ENCODE results near the gene SNX22. TPM values are rescaled to one million over a fixed set of nuclear protein-coding genes. Genes with fewer than 3 reads are reported as not detected.

The SNX22 gene
- total RNA-seq, 1 donor from 2014 or later = 1.0 TPM

DNA sequence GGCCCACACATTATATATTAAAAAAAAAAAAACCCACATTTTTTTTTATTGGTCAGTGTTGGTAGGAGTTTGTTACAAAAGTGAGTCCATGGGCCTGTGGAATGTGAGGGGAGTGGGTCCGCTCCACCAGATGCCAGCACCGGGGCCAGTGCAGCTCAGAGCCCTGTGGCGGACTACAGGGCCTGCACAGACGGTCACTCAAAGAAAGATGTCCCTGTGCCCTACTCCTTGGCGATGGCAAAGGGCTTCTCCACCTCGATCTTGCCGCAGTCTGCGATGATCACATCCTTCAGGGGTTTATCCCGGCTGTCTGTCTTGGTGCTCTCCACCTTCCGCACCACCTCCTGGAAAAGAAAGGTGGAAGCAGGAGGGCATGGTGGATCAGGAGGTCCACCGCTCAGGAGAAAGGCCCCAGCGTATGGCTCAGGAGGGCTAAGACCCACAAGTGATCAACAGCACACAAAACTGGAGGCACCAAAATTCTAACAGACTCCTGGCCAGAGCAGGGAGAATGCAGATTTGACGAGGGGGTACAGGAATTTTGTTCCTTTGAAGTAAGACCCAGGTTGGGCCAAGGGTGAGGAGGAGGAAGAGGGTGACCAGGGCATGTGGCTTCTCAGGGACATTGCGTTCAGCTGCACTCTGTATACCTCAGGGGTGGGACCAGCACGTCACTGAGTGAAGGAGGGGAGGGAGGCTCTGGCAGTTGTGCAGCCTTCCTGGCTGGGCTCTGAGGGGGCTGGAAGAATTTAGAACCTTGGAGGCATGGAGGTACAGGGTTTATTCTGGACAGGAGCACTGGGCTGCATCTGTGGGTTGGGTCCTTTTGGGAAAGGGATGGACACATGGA, 4.5 kb downstream of the SNX22 start:
- H3K27ac ChIP-seq (ENCODE audit: low read depth, low read length) = no peak overlapping the region
- H3K4me3 ChIP-seq (ENCODE audit: low read length in 3 of 3) = no peak overlapping the region
- no peak overlapping the region for H3K9ac ChIP-seq (ENCODE audit: low read depth in 1 of 3, low read length in 3 of 3)
- no peaks in the 10 kb centered on the region for H3K9me3 ChIP-seq (ENCODE audit: control insufficient read depth in 3 of 3, low read length in 3 of 3)
- H3K27me3 ChIP-seq (ENCODE audit: control insufficient read depth in 3 of 3, insufficient read depth in 3 of 3, low read length in 3 of 3) = peaks cover 3 to 18% (median 15%) of the 10 kb centered on the region in 3 donors
- peaks cover 49 to 57% (median 53%) of the 10 kb centered on the region in 3 donors for H3K36me3 ChIP-seq (ENCODE audit: control insufficient read depth in 3 of 3, insufficient read depth in 3 of 3, low read length in 3 of 3)
- H3K4me1 ChIP-seq (ENCODE audit: control insufficient read depth in 3 of 3, insufficient read depth in 3 of 3, low read length in 3 of 3) = peaks cover 18 to 36% (median 22%) of the 10 kb centered on the region in 3 donors

DNA sequence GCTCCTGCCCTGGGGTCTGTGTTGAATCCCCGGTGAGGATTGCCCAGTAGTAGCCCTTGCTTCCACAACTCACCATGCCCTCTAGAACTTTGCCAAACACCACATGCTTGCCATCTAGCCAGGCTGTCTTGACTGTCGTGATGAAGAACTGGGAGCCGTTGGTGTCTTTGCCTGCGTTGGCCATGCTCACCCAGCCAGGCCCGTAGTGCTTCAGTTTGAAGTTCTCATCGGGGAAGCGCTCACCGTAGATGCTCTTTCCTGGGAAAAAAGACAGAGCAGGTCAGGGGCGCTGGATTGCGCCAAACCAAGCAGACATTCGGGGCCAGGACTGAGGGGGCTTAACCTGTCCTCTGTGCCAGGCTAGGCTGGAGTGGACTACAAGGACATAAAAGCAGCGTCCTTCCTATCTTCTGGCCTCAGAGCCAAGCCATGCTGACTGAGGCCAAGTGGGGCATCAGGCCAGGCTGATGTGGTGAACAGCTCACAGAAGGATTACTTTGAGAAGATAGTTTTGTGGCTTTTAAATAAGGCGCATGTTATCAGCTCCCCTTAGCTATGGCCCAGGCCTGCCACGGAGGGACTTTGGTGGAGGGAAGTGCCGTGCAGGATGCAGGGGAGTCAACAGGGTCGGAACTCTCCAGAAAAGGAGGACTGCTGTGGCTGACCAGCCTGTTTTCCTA, 5.3 kb downstream of the SNX22 start:
- Histone ChIP-seq H3K9ac (ENCODE audit: low read depth in 1 of 3, low read length in 3 of 3) (no peak overlapping the region), H3K4me1 (ENCODE audit: control insufficient read depth in 3 of 3, insufficient read depth in 3 of 3, low read length in 3 of 3) (peaks cover 17 to 37% (median 23%) of the 10 kb centered on the region in 3 donors), H3K27me3 (ENCODE audit: control insufficient read depth in 3 of 3, insufficient read depth in 3 of 3, low read length in 3 of 3) (peaks cover 3 to 13% (median 12%) of the 10 kb centered on the region in 3 donors), H3K36me3 (ENCODE audit: control insufficient read depth in 3 of 3, insufficient read depth in 3 of 3, low read length in 3 of 3) (peaks cover 51 to 57% (median 55%) of the 10 kb centered on the region in 3 donors), H3K4me3 (ENCODE audit: low read length in 3 of 3) (no peak overlapping the region), H3K27ac (ENCODE audit: low read depth, low read length) (no peak overlapping the region), H3K9me3 (ENCODE audit: control insufficient read depth in 3 of 3, low read length in 3 of 3) (no peaks in the 10 kb centered on the region)

DNA sequence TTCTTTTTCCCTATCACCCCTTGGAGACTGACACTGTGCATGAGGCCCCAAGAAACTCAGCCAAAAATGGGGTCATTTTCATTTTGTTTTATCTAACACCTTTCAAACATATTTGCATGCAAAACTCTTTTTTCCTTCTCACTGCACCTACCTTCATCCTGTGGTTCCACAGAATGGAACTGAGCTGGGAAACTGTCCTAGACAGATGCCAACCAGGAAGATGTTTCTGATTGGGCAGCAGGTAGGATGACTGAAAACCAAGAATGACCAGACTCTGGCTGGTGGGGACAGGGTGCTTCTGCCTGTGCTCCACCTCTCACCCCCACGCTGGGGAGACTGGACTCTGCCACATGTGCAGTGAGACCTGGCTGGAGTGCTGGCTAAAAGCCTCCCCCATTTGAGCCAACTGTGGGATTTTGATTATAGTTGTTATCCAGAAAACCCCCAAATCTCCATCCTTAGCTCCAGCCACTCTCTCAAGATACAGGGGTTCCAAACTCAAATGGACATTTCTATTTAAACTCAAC, 6.1 kb downstream of the SNX22 start:
- H3K4me3 ChIP-seq (ENCODE audit: low read length in 3 of 3) = no peak overlapping the region
- no peaks in the 10 kb centered on the region for H3K9me3 ChIP-seq (ENCODE audit: control insufficient read depth in 3 of 3, low read length in 3 of 3)
- H3K4me1 ChIP-seq (ENCODE audit: control insufficient read depth in 3 of 3, insufficient read depth in 3 of 3, low read length in 3 of 3) = peaks cover 18 to 35% (median 23%) of the 10 kb centered on the region in 3 donors
- peaks cover 0 to 5% (median 3%) of the 10 kb centered on the region in 3 donors for H3K27me3 ChIP-seq (ENCODE audit: control insufficient read depth in 3 of 3, insufficient read depth in 3 of 3, low read length in 3 of 3)
- H3K9ac ChIP-seq (ENCODE audit: low read depth in 1 of 3, low read length in 3 of 3) = no peak overlapping the region
- peaks cover 52 to 57% (median 56%) of the 10 kb centered on the region in 3 donors for H3K36me3 ChIP-seq (ENCODE audit: control insufficient read depth in 3 of 3, insufficient read depth in 3 of 3, low read length in 3 of 3)
- no peak overlapping the region for H3K27ac ChIP-seq (ENCODE audit: low read depth, low read length)

DNA sequence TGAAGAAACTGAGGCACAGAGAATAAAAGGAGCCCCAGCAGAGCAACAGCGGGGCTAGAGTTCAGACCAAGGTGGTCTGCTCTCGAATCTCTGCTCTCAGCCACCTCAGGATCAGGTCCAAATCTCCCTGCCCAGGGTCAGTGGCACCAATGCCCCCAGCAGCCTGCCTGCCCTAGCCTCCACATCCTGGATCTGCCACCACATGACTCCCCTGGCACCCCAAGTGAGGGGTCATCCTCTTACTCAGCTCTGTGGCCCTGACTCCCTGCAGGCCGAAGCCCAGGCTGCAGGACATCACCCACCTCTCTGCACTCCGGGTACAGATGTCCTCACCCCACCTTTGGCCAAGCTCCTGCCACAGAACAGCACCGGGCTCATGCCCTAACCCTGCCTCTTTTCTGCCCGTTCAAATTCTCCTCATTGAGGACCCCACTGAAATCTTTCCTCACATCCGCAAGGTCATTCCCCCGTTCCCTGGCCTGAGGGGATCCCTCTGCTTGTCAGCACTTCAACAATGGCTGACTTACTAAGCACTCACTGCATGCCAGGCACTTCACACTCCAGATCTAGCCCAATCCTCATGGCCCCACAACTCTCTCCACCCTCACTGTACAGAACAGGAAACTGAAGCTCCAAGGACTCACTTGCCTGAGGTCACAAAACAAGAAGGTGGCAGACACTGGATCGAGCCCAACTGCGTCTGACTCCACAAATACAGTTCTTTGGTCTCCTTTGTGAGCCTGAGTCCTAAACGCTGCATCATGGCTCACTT, 7.0 kb downstream of the SNX22 start:
- no peak overlapping the region for H3K27ac ChIP-seq (ENCODE audit: low read depth, low read length)
- peaks cover 13 to 30% (median 18%) of the 10 kb centered on the region in 3 donors for H3K4me1 ChIP-seq (ENCODE audit: control insufficient read depth in 3 of 3, insufficient read depth in 3 of 3, low read length in 3 of 3)
- H3K36me3 ChIP-seq (ENCODE audit: control insufficient read depth in 3 of 3, insufficient read depth in 3 of 3, low read length in 3 of 3) = peaks cover 52 to 57% (median 56%) of the 10 kb centered on the region in 3 donors
- no peak overlapping the region for H3K4me3 ChIP-seq (ENCODE audit: low read length in 3 of 3)
- no peaks in the 10 kb centered on the region for H3K9me3 ChIP-seq (ENCODE audit: control insufficient read depth in 3 of 3, low read length in 3 of 3)
- H3K27me3 ChIP-seq (ENCODE audit: control insufficient read depth in 3 of 3, insufficient read depth in 3 of 3, low read length in 3 of 3) = no peaks in the 10 kb centered on the region
- peak overlapping the region in 1 of 3 donors; percentile 20 for H3K9ac ChIP-seq (ENCODE audit: low read depth in 1 of 3, low read length in 3 of 3)

DNA sequence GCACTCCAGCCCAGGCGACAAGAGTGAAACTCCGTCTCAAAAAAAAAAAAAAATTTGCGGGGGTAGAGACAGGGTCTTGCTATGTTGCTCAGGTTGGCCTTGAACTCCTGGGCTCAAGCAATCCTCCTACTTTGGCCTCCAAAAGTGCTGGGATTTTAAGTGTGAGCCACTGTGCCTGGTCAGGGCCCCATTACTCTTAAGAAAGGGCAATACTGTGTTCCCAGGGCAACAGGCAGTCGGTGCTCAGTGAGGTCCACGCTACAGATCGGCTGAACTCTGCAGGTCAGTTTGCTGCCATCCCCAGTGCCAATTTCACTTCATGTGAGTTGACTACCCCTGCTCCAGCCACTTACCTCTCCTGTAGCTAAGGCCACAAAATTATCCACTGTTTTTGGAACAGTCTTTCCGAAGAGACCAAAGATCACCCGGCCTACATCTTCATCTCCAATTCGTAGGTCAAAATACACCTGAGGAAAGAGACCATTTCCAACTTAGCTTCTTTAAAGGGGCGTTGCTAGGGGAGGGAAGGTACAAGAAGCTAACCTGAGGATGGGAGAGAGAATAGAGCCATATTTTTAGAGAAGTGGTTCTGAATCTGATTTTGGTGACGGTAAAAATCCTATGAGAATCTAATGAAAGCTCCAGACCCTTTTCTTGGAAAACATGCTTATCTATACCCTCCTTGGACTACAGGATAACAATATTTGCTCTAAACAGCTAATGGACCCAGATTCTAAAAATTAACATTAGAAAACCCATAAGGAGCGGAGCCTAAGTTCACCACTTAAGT, 10.4 kb downstream of the SNX22 start:
- peak overlapping the region; percentile 82 to 93 (median 92) for H3K9ac ChIP-seq (ENCODE audit: low read depth in 1 of 3, low read length in 3 of 3)
- no peaks in the 10 kb centered on the region for H3K27me3 ChIP-seq (ENCODE audit: control insufficient read depth in 3 of 3, insufficient read depth in 3 of 3, low read length in 3 of 3)
- peaks cover 33 to 38% (median 36%) of the 10 kb centered on the region in 3 donors for H3K36me3 ChIP-seq (ENCODE audit: control insufficient read depth in 3 of 3, insufficient read depth in 3 of 3, low read length in 3 of 3)
- no peaks in the 10 kb centered on the region for H3K9me3 ChIP-seq (ENCODE audit: control insufficient read depth in 3 of 3, low read length in 3 of 3)
- H3K4me3 ChIP-seq (ENCODE audit: low read length in 3 of 3) = peak overlapping the region; percentile 93 to 97 (median 94)
- peak overlapping the region; percentile 82 for H3K27ac ChIP-seq (ENCODE audit: low read depth, low read length)
- H3K4me1 ChIP-seq (ENCODE audit: control insufficient read depth in 3 of 3, insufficient read depth in 3 of 3, low read length in 3 of 3) = peaks cover 21 to 33% (median 22%) of the 10 kb centered on the region in 3 donors

DNA sequence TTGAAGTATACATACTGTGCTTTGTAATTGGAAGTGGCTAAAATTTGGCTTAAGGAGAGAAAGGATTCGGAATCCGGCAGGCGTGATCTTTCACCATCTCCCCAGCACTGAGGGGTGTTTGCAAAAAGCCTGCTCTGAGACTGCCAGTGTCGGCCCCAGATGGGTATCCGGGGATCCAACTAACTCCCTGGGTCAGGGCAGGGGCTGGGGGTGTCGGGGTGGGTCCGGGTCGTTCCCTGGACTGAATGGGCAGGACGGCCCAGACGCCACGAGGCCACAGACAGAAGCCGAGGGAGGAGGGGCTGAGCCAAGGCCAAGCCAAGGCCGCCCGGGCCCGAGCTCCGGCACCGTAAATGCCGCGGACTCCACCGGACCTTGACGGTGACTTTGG, 10.9 kb downstream of the SNX22 start:
- Histone ChIP-seq H3K9ac (ENCODE audit: low read depth in 1 of 3, low read length in 3 of 3) (peak overlapping the region; percentile 82 to 93 (median 92)), H3K4me3 (ENCODE audit: low read length in 3 of 3) (peak overlapping the region; percentile 93 to 97 (median 94)), H3K36me3 (ENCODE audit: control insufficient read depth in 3 of 3, insufficient read depth in 3 of 3, low read length in 3 of 3) (peaks cover 28 to 32% (median 31%) of the 10 kb centered on the region in 3 donors), H3K9me3 (ENCODE audit: control insufficient read depth in 3 of 3, low read length in 3 of 3) (no peaks in the 10 kb centered on the region), H3K4me1 (ENCODE audit: control insufficient read depth in 3 of 3, insufficient read depth in 3 of 3, low read length in 3 of 3) (peaks cover 21 to 33% (median 22%) of the 10 kb centered on the region in 3 donors), H3K27ac (ENCODE audit: low read depth, low read length) (peak overlapping the region; percentile 82), H3K27me3 (ENCODE audit: control insufficient read depth in 3 of 3, insufficient read depth in 3 of 3, low read length in 3 of 3) (no peaks in the 10 kb centered on the region)

DNA sequence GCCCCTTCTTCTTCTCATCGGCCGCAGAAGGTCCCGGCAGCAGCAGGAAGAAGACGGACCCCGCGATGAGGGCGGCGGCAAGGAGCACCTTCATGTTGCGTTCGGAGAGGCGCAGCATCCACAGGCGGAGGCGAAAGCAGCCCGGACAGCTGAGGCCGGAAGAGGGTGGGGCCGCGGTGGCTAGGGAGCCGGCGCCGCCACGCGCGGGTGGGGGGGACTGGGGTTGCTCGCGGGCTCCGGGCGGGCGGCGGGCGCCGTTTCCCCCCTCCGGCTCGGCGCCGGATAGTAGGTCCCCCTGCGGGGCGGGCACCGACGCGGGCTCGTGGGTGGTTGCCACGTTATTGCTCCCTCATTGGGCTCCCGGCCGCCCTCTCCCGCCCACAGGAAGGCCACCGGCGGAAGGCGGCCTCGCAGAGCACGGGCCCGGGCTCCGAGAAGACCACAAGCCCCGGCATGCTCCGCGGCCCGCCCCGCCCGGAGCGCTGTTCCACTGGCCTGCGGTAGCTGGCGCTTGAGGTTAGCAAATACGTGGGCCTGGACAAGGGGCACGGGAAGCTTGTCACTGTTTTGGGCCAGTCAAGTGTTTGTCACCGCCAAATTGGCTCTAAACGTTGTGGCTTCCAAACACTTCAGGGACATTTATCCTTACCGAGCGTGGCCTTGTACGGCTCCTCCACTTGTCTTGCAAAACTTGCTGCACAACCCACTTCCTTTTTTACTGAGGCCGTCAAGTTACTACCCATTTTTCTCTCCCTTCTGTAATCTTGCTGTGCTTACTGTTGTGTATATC, 11.5 kb downstream of the SNX22 start, which contains the start of gene PPIB:
TSS of gene PPIB (minus strand) at position 154 of the 790 bp plus-strand sequence. CDS start at position 118, 36 bp downstream.
- H3K36me3 ChIP-seq (ENCODE audit: control insufficient read depth in 3 of 3, insufficient read depth in 3 of 3, low read length in 3 of 3) = peaks cover 22 to 26% (median 25%) of the 10 kb centered on the region in 3 donors
- H3K27ac ChIP-seq (ENCODE audit: low read depth, low read length) = peak within 1 kb of the TSS; percentile 90
- H3K27me3 ChIP-seq (ENCODE audit: control insufficient read depth in 3 of 3, insufficient read depth in 3 of 3, low read length in 3 of 3) = no peaks in the 10 kb centered on the region
- H3K9me3 ChIP-seq (ENCODE audit: control insufficient read depth in 3 of 3, low read length in 3 of 3) = no peaks in the 10 kb centered on the region
- H3K4me3 ChIP-seq (ENCODE audit: low read length in 3 of 3) = peak within 1 kb of the TSS; percentile 93 to 97 (median 94)
- H3K9ac ChIP-seq (ENCODE audit: low read depth in 1 of 3, low read length in 3 of 3) = peak within 1 kb of the TSS; percentile 82 to 93 (median 92)
- peaks cover 21 to 33% (median 22%) of the 10 kb centered on the region in 3 donors for H3K4me1 ChIP-seq (ENCODE audit: control insufficient read depth in 3 of 3, insufficient read depth in 3 of 3, low read length in 3 of 3)

DNA sequence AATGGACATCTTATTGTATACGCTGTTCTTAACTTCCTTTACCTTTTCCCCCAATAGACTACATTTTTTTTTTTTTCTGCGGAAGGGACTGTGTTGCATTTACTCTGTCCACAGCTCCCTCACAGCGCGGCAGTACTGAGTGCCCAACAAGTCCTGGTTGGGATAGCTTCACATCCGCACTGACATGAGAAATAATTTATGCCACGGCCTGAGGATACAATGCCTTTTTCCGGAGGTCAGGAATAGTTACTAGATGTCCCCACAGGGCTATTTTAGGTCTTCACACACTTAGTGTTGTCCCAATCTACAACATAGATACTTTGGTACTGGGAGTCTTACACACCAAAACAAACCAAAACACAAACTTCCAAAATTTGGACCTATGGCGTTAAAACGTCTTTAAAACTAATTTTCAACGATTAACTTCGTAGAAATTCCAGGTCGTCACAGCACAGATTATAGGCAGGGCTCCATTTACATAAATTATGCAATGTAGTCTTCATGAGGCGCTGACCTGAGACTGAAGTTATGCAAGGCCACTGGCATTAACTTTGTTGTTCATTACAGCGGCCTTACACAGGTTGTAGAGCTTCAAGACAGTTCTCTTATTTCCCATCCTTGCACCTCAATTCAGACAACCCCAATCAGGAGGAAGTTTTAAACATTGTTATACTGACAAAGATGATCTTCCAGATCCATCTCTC, 12.3 kb downstream of the SNX22 start:
- Histone ChIP-seq H3K27me3 (ENCODE audit: control insufficient read depth in 3 of 3, insufficient read depth in 3 of 3, low read length in 3 of 3) (no peaks in the 10 kb centered on the region), H3K9me3 (ENCODE audit: control insufficient read depth in 3 of 3, low read length in 3 of 3) (no peaks in the 10 kb centered on the region), H3K4me3 (ENCODE audit: low read length in 3 of 3) (peak overlapping the region; percentile 76 to 88 (median 84)), H3K9ac (ENCODE audit: low read depth in 1 of 3, low read length in 3 of 3) (peak overlapping the region; percentile 71 to 91 (median 82)), H3K4me1 (ENCODE audit: control insufficient read depth in 3 of 3, insufficient read depth in 3 of 3, low read length in 3 of 3) (peaks cover 21 to 33% (median 22%) of the 10 kb centered on the region in 3 donors), H3K27ac (ENCODE audit: low read depth, low read length) (peak overlapping the region; percentile 90), H3K36me3 (ENCODE audit: control insufficient read depth in 3 of 3, insufficient read depth in 3 of 3, low read length in 3 of 3) (peaks cover 15 to 18% (median 17%) of the 10 kb centered on the region in 3 donors)

Measured in skeletal muscle tissue (tissue), 4 donors.